ENCODE results near the gene PEX14.

DNA sequence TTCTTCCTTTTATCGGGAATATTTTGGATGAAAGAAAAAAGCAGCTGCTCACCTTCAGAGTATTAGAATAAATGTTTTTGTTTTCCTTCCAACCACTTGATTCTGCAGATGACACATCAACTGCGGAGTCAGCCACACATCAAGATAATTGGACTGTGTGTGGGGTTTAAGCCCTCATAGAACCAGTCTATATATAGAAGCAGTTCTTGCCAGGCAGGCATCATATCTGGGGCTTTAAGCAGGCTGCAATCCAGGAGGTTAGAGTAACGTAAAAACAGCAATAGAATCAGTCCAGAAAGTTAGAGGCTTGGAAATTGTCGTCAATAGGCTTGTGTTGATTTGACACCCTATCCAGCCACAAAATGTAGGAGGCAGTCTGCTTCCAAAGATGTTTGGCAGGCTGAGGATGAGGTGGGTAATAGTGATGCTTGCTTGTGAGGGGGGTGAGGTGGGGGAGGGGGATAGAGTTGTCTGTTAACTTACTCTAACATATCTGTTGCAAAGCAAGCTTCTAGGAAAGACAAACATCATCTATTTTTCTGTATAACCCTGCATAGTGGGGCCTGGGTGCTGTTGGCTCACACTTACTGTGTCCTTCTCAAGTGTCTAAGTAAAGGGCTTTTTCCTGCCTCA is 64.8 kb downstream of the PEX14 start:
- TF ChIP-seq, protein P1, sequence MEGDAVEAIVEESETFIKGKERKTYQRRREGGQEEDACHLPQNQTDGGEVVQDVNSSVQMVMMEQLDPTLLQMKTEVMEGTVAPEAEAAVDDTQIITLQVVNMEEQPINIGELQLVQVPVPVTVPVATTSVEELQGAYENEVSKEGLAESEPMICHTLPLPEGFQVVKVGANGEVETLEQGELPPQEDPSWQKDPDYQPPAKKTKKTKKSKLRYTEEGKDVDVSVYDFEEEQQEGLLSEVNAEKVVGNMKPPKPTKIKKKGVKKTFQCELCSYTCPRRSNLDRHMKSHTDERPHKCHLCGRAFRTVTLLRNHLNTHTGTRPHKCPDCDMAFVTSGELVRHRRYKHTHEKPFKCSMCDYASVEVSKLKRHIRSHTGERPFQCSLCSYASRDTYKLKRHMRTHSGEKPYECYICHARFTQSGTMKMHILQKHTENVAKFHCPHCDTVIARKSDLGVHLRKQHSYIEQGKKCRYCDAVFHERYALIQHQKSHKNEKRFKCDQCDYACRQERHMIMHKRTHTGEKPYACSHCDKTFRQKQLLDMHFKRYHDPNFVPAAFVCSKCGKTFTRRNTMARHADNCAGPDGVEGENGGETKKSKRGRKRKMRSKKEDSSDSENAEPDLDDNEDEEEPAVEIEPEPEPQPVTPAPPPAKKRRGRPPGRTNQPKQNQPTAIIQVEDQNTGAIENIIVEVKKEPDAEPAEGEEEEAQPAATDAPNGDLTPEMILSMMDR (IDR thresholded peaks at IDR 0.05): no peak
- TF ChIP-seq POLR2A (IDR thresholded peaks at IDR 0.05): no peak

Measured in uterus (tissue), 2 donors.